ENCODE results near the gene NACC2. TPM values are rescaled to one million over a fixed set of nuclear protein-coding genes. Genes with fewer than 3 reads are reported as not detected.

Gene NACC2
- total RNA-seq, 6 experiments from 2014 or later: 38.2 to 46.7 (median 40.2) TPM

DNA sequence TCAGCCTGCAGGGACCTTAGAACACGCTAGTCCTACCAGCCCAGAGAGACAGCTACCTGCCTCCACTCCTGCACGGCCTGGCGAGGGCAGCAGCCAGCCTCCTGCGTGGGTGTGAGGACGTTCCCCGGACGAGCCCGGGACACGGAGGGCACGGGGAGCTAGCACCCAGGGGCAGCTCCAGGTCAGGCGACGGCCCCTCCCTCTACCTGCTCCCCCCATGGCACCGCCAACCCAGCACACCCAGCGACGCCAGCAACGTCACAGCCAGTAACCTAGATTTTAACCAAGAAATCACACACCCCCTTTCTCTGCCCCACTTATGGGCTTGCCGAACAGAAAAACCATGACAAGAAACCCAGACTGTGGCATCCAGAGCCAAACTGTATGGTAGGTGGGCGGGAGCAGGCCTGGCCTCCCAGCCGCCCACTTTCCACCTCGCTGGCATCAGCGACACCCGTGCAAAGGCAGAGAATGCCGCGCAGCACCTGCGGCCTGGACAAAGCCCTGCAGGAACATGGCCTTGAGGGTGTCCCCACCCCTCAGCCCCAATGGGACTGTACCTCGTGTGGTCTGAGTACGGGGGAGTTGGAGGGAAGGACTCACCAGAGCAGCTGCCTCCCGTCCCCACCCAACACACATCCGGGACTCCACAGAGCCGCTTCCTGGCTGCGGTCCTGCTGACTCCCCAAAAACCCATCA lies 47.9 kb downstream of the NACC2 start:
- Mint-ChIP-seq H3K4me1 (ENCODE audit: low read depth) (no peaks in the 10 kb centered on the region), H3K27me3 (ENCODE audit: insufficient read depth) (no peaks in the 10 kb centered on the region), H3K27ac (no peak overlapping the region), H3K9me3 (no peaks in the 10 kb centered on the region), H3K36me3 (ENCODE audit: low read depth) (no peaks in the 10 kb centered on the region), H3K4me3 (no peak overlapping the region)
- TF ChIP-seq, protein P1, sequence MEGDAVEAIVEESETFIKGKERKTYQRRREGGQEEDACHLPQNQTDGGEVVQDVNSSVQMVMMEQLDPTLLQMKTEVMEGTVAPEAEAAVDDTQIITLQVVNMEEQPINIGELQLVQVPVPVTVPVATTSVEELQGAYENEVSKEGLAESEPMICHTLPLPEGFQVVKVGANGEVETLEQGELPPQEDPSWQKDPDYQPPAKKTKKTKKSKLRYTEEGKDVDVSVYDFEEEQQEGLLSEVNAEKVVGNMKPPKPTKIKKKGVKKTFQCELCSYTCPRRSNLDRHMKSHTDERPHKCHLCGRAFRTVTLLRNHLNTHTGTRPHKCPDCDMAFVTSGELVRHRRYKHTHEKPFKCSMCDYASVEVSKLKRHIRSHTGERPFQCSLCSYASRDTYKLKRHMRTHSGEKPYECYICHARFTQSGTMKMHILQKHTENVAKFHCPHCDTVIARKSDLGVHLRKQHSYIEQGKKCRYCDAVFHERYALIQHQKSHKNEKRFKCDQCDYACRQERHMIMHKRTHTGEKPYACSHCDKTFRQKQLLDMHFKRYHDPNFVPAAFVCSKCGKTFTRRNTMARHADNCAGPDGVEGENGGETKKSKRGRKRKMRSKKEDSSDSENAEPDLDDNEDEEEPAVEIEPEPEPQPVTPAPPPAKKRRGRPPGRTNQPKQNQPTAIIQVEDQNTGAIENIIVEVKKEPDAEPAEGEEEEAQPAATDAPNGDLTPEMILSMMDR (IDR thresholded peaks at IDR 0.05): no peak
- DNase-seq: no peak

DNA sequence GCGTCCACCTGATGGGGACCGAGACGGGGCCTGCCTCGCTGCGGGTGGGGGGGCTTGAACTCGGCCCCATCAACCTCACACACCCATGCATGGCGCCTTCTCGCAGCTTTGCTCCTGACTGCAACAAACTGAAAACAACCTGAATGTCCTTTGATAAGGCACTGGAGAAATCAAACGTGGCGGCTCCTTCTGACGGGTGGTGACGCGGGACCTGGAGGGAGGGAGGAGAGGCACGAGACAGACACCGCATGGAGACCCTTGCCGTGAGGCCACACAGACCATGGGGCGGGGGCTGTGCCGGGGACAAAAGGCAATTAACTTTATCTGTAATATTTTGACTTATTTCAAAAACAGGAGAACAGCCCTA lies 48.6 kb downstream of the NACC2 start:
- H3K27ac Mint-ChIP-seq: no peak overlapping the region
- TF ChIP-seq, protein P1 (IDR thresholded peaks at IDR 0.05): no peak
- H3K27me3 Mint-ChIP-seq (ENCODE audit: insufficient read depth): no peaks in the 10 kb centered on the region
- no peaks in the 10 kb centered on the region for H3K36me3 Mint-ChIP-seq (ENCODE audit: low read depth)
- no peak for DNase-seq
- no peaks in the 10 kb centered on the region for H3K4me1 Mint-ChIP-seq (ENCODE audit: low read depth)
- no peak overlapping the region for H3K4me3 Mint-ChIP-seq
- no peaks in the 10 kb centered on the region for H3K9me3 Mint-ChIP-seq

DNA sequence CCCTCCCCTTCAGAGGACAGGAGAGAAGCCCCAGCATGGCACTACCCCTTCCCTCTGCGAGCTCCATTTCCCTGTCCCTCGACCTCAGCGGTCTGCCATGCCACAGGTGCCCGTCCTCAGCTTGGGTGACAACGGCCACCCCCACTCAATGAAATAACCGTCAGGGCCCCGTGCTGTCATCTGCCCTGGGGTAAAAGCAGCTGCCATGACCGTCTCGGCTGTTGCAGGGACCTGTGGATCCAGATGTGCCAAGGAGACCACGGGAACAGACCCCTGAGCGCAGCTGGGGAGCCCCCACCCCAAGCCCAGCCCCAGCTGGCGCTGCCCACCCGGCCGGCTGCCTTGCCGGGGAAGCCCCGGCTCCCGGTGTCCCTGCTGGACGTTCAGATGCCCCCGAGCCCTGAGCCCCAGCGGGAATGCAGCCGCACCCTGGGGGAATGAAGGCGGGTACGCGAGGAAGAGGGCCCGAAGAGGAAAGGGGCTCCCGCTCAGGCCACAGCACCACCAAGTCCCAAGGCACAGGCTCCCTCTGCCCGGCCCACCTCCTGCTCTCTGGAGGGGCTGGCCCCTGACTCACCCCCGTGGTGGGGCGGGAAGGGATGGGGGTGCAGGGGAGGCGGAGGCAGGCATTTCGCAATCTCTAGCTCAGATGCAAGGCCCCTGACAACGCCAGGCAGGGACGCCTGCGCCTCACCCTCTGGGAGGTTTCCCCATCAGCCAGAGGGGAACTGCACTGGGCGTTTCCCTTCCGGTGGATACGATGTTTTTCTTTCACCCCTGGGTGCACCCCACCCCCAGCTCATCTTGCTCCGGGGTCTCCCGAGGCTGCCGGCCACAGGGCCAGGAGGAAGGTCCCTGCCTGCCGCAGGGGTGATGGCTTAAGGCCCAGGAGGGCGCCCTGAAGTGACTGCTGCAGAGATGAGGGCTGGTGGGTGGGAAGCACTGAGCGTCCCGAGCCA lies 49.2 kb downstream of the NACC2 start:
- Mint-ChIP-seq H3K27ac (no peak overlapping the region), H3K4me3 (no peak overlapping the region), H3K4me1 (ENCODE audit: low read depth) (no peaks in the 10 kb centered on the region), H3K9me3 (no peaks in the 10 kb centered on the region), H3K27me3 (ENCODE audit: insufficient read depth) (no peaks in the 10 kb centered on the region), H3K36me3 (ENCODE audit: low read depth) (peaks cover 2% of the 10 kb centered on the region)
- TF ChIP-seq, protein P1 (IDR thresholded peaks at IDR 0.05): no peak
- DNase-seq: no peak

DNA sequence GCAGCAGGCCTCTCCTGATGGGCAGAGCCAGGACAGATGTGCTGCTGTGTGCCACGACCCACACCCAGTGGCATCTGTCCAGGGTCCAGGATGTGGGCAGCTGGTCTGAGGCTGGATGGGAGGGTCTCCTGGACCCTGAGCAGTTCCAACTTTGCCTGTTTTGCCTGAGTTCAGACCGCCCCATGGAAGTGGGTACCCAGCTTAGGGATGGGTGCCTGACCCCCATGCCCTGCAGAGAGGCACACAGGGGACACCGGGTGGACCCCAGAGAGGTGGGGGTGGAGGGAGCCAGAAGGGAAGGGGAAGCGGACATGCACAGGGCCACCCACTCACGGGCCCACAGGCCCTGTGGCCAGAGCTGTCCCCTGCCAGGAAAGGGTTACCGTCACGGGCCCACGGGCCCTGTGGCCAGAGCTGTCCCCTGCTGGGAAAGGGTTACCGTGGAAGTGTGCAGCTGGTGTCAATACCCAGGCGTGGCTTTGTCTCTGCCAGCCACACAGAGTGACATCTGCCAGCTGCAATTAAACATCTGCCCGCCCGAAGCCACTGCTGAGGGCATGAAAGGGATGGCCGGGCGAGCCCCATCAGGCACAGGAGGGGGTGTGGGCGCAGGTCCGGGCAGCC lies 50.0 kb downstream of the NACC2 start:
- Mint-ChIP-seq H3K36me3 (ENCODE audit: low read depth) (peaks cover 9% of the 10 kb centered on the region), H3K4me1 (ENCODE audit: low read depth) (no peaks in the 10 kb centered on the region), H3K9me3 (peaks cover 4% of the 10 kb centered on the region; the same call in 1 of the 2 replicates), H3K27ac (no peak overlapping the region), H3K4me3 (no peak overlapping the region), H3K27me3 (ENCODE audit: insufficient read depth) (no peaks in the 10 kb centered on the region)
- TF ChIP-seq, protein P1 (IDR thresholded peaks at IDR 0.05): no peak
- DNase-seq: no peak

DNA sequence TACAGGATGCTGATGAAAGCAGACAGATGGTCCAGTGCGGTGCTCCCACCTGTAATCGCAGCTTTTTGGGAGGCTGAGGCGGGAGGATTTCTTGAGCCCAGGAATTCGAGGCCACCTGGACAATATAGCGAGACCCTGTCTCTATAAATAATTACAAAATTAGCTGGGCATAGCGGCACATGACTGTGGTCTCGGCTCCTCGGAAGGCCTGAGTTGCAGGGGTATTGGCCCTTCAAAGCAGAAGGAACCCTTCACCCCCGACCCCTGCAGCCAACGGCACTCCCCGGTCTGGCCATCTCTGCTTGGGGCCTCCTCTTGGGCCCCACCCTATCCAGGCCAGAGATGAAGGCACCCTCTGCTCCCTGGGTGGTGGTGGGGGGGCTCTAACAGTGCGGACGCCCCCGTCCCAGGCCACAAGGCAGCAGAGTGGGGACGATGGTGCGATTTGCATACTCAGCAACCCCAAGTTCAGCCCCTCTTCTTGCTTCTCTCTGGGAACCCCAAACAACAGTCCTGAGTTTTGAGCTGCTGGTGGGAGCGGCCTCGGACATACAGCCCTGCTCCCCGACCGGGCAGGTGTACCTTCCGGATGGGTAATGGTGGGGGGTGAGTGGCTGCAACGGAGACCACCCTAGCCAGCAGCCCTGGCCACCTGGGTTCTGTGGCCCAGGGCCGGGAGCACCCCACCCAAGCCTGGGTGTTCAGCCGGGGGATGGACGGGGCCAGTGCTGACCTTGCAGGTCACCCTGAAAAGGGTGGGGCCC lies 50.7 kb downstream of the NACC2 start:
- no peak for DNase-seq
- TF ChIP-seq, protein P1 (IDR thresholded peaks at IDR 0.05): no peak
- Mint-ChIP-seq H3K4me1 (ENCODE audit: low read depth) (no peaks in the 10 kb centered on the region), H3K27me3 (ENCODE audit: insufficient read depth) (no peaks in the 10 kb centered on the region), H3K36me3 (ENCODE audit: low read depth) (peaks cover 14% of the 10 kb centered on the region), H3K9me3 (peaks cover 10% of the 10 kb centered on the region), H3K27ac (no peak overlapping the region), H3K4me3 (no peak overlapping the region)

Data from HFFc6 (cell line).